HepG2 (cell line): Measurements from ENCODE around the gene EBF4. TPM values are rescaled to one million over a fixed set of nuclear protein-coding genes. Genes with fewer than 3 reads are reported as not detected.

Experiments used
- EP300 ChIP-seq, 3 experiments: sonication (generic) in 1 of 3; formaldehyde crosslinking in 1 of 3; IDR thresholded peaks; 2 replicates each; pipeline versions ENCODE4 v1.5.1 to v1.6.1; 2011 to 2020; ENCODE audit warnings: low read depth in 2 of 3, low read length in 2 of 3, borderline replicate concordance in 1 of 3, improper control_type of control experiment in 1 of 3, mild to moderate bottlenecking in 1 of 3, missing genetic modification reagents in 1 of 3, moderate library complexity in 1 of 3
- HMG20B ChIP-seq: conservative IDR thresholded peaks from 2 replicates; pipeline ENCODE4 v1.6.1; 2016; ENCODE audit warnings: missing genetic modification reagents, missing compliant biosample characterization
- MBD4 ChIP-seq: IDR thresholded peaks from 2 replicates; pipeline ENCODE4 v1.6.1; 2012; ENCODE audit warnings: low read length, inconsistent platforms, borderline replicate concordance
- PHB2 ChIP-seq: fragments of 450-650 bp; IDR thresholded peaks from 2 replicates; pipeline ENCODE4 v1.6.1; 2018; ENCODE audit not compliant: partially characterized antibody
- POLR2G ChIP-seq: fragments of 200-400 bp; formaldehyde crosslinking; IDR thresholded peaks from 2 replicates; pipeline ENCODE4 v1.6.1; 2018; ENCODE audit warnings: mild to moderate bottlenecking, low read depth, low read length, moderate library complexity
- TARDBP ChIP-seq: sonication (generic); formaldehyde crosslinking; IDR thresholded peaks from 2 replicates; pipeline ENCODE4 v1.8.0; 2022; ENCODE audit warnings: mild to moderate bottlenecking, missing genetic modification reagents
- ZNF292 ChIP-seq: sonication (generic); formaldehyde crosslinking; IDR thresholded peaks from 2 replicates; pipeline ENCODE4 v1.8.1; 2022; ENCODE audit warnings: mild to moderate bottlenecking, low read depth, missing genetic modification reagents, borderline replicate concordance
- ZNF543 ChIP-seq: sonication (generic); formaldehyde crosslinking; IDR thresholded peaks from 2 replicates; pipeline ENCODE4 v1.4.0; 2020; ENCODE audit warnings: mild to moderate bottlenecking, missing genetic modification reagents
- ZNF546 ChIP-seq: sonication (generic); formaldehyde crosslinking; conservative IDR thresholded peaks from 2 replicates; pipeline ENCODE4 v1.8.1; 2023; ENCODE audit warnings: mild to moderate bottlenecking, missing genetic modification reagents
- polyA plus RNA-seq, 8 experiments: library from polyadenylated mRNA; depleted of rRNA in 3 of 8; stranded (reverse) in 7 of 8; unstranded in 1 of 8; fragments of >200 nt; fragmentation: Illumina TruSeq in 4 of 8; extraction: Trizol in 4 of 8; gene quantifications; 2 replicates each; pipeline versions ENCODE4 v1.2.1 to v1.2.3, GENCODE V29; 2011 to 2016; ENCODE audit warnings: low read depth in 4 of 8, missing spikeins in 1 of 8, mixed read lengths in 1 of 8; ENCODE audit not compliant: insufficient read depth in 1 of 8
- total RNA-seq, 5 experiments: library from RNA; depleted of rRNA; stranded (reverse); fragments of >200 nt; fragmentation: Illumina TruSeq; extraction: Trizol; gene quantifications; 2 replicates each; pipeline ENCODE4 v1.2.3, GENCODE V29; 2016; ENCODE audit warnings: low read depth in 1 of 5
- TF ChIP-seq, protein P1 (sequence below): IDR thresholded peaks from 2 replicates; pipeline ENCODE4 v1.6.1; 2016; ENCODE audit warnings: low read depth, missing genetic modification reagents, missing compliant biosample characterization
- TF ChIP-seq, protein P2 (sequence below): sonication (generic); formaldehyde crosslinking; IDR thresholded peaks from 2 replicates; pipeline ENCODE4 v1.4.0; 2020; ENCODE audit warnings: missing genetic modification reagents
- TF ChIP-seq, protein P3 (sequence below): sonication (generic); formaldehyde crosslinking; IDR thresholded peaks from 2 replicates; pipeline ENCODE4 v1.5.0; 2020; ENCODE audit warnings: mild to moderate bottlenecking, missing genetic modification reagents, borderline replicate concordance

Gene EBF4
- total and polyA plus RNA-seq, 2 of the 13 experiments (the other 11 are each of a cell fraction or from before 2014, with no cell fraction given): 0.84 to 2.2 TPM

DNA sequence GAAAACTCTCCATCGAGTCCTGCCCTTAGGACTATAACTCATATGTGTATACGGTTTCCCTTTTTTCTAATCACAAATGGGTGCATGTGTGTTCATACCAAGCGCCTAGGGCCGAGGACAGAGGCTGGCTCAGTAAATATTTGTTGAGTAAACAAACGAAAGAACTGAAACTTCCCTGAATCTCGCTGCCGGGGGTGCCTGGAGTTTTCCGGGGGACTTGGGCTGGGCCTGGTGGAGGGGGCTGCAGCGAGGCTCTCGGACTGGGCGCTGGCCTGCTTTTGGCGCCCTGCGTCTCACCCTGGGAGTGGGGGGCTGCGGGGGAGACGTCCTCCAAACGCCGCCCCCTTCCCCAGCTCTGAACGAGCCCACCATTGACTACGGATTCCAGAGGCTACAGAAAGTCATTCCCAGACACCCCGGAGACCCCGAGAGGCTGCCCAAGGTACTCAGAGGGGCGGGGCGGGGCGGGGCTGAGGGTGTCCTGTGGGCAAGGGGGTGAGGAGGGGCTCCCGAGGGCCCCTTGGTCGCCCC is 58.8 kb downstream of the EBF4 start (continued):
- TF ChIP-seq ZNF546 (CRISPR knock-in tag) (no peak), TARDBP (CRISPR knock-in tag) (peak; percentile 31; the same call in 1 of the 2 replicates), POLR2G (peak; percentile 70), HMG20B (CRISPR knock-in tag) (no peak), EP300 (IDR thresholded peaks at IDR 0.05; ENCODE audit: low read depth in 2 of 2, low read length in 2 of 2) (peak in 1 of 2 experiments; percentile 53; a peak in 2 of 4 replicates), EP300 (CRISPR knock-in tag; IDR thresholded peaks at IDR 0.05; ENCODE audit: borderline replicate concordance) (no peak), MBD4 (no peak), PHB2 (no peak), ZNF292 (CRISPR knock-in tag) (peak; percentile 62; the same call in 1 of the 2 replicates), ZNF543 (CRISPR knock-in tag) (peak; percentile 58; the same call in 1 of the 2 replicates)
- TF ChIP-seq, protein P1, sequence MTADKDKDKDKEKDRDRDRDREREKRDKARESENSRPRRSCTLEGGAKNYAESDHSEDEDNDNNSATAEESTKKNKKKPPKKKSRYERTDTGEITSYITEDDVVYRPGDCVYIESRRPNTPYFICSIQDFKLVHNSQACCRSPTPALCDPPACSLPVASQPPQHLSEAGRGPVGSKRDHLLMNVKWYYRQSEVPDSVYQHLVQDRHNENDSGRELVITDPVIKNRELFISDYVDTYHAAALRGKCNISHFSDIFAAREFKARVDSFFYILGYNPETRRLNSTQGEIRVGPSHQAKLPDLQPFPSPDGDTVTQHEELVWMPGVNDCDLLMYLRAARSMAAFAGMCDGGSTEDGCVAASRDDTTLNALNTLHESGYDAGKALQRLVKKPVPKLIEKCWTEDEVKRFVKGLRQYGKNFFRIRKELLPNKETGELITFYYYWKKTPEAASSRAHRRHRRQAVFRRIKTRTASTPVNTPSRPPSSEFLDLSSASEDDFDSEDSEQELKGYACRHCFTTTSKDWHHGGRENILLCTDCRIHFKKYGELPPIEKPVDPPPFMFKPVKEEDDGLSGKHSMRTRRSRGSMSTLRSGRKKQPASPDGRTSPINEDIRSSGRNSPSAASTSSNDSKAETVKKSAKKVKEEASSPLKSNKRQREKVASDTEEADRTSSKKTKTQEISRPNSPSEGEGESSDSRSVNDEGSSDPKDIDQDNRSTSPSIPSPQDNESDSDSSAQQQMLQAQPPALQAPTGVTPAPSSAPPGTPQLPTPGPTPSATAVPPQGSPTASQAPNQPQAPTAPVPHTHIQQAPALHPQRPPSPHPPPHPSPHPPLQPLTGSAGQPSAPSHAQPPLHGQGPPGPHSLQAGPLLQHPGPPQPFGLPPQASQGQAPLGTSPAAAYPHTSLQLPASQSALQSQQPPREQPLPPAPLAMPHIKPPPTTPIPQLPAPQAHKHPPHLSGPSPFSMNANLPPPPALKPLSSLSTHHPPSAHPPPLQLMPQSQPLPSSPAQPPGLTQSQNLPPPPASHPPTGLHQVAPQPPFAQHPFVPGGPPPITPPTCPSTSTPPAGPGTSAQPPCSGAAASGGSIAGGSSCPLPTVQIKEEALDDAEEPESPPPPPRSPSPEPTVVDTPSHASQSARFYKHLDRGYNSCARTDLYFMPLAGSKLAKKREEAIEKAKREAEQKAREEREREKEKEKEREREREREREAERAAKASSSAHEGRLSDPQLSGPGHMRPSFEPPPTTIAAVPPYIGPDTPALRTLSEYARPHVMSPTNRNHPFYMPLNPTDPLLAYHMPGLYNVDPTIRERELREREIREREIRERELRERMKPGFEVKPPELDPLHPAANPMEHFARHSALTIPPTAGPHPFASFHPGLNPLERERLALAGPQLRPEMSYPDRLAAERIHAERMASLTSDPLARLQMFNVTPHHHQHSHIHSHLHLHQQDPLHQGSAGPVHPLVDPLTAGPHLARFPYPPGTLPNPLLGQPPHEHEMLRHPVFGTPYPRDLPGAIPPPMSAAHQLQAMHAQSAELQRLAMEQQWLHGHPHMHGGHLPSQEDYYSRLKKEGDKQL (CRISPR knock-in tag): peak; percentile 60; the same call in 1 of the 2 replicates
- TF ChIP-seq, protein P2, sequence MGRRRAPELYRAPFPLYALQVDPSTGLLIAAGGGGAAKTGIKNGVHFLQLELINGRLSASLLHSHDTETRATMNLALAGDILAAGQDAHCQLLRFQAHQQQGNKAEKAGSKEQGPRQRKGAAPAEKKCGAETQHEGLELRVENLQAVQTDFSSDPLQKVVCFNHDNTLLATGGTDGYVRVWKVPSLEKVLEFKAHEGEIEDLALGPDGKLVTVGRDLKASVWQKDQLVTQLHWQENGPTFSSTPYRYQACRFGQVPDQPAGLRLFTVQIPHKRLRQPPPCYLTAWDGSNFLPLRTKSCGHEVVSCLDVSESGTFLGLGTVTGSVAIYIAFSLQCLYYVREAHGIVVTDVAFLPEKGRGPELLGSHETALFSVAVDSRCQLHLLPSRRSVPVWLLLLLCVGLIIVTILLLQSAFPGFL (CRISPR knock-in tag): no peak
- TF ChIP-seq, protein P3, sequence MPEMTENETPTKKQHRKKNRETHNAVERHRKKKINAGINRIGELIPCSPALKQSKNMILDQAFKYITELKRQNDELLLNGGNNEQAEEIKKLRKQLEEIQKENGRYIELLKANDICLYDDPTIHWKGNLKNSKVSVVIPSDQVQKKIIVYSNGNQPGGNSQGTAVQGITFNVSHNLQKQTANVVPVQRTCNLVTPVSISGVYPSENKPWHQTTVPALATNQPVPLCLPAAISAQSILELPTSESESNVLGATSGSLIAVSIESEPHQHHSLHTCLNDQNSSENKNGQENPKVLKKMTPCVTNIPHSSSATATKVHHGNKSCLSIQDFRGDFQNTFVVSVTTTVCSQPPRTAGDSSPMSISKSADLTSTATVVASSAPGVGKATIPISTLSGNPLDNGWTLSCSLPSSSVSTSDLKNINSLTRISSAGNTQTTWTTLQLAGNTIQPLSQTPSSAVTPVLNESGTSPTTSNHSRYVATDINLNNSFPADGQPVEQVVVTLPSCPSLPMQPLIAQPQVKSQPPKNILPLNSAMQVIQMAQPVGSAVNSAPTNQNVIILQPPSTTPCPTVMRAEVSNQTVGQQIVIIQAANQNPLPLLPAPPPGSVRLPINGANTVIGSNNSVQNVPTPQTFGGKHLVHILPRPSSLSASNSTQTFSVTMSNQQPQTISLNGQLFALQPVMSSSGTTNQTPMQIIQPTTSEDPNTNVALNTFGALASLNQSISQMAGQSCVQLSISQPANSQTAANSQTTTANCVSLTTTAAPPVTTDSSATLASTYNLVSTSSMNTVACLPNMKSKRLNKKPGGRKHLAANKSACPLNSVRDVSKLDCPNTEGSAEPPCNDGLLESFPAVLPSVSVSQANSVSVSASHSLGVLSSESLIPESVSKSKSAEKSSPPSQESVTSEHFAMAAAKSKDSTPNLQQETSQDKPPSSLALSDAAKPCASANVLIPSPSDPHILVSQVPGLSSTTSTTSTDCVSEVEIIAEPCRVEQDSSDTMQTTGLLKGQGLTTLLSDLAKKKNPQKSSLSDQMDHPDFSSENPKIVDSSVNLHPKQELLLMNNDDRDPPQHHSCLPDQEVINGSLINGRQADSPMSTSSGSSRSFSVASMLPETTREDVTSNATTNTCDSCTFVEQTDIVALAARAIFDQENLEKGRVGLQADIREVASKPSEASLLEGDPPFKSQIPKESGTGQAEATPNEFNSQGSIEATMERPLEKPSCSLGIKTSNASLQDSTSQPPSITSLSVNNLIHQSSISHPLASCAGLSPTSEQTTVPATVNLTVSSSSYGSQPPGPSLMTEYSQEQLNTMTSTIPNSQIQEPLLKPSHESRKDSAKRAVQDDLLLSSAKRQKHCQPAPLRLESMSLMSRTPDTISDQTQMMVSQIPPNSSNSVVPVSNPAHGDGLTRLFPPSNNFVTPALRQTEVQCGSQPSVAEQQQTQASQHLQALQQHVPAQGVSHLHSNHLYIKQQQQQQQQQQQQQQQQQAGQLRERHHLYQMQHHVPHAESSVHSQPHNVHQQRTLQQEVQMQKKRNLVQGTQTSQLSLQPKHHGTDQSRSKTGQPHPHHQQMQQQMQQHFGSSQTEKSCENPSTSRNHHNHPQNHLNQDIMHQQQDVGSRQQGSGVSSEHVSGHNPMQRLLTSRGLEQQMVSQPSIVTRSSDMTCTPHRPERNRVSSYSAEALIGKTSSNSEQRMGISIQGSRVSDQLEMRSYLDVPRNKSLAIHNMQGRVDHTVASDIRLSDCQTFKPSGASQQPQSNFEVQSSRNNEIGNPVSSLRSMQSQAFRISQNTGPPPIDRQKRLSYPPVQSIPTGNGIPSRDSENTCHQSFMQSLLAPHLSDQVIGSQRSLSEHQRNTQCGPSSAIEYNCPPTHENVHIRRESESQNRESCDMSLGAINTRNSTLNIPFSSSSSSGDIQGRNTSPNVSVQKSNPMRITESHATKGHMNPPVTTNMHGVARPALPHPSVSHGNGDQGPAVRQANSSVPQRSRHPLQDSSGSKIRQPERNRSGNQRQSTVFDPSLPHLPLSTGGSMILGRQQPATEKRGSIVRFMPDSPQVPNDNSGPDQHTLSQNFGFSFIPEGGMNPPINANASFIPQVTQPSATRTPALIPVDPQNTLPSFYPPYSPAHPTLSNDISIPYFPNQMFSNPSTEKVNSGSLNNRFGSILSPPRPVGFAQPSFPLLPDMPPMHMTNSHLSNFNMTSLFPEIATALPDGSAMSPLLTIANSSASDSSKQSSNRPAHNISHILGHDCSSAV: no peak
